ENCODE data around the gene P2RX1. TPM values are rescaled to one million over a fixed set of nuclear protein-coding genes. Genes with fewer than 3 reads are reported as not detected.

Gene P2RX1
- total RNA-seq, 2 donors from 2014 or later: 39.2 to 45.4 TPM

GRCh38 chr17:3870871-3871306, 45.4 kb downstream of the P2RX1 start:
- ATAC-seq: peak; percentile 39
- H3K4me3 ChIP-seq: no peak overlapping the region
- peak in 1 of 4 donors; percentile 32 for DNase-seq
- intact Hi-C loops (cut with DNase I): no loop called here
- H3K27me3 ChIP-seq: no peaks in the 10 kb centered on the region
- no peak for TF ChIP-seq POLR2A (IDR thresholded peaks at IDR 0.05)
- TF ChIP-seq CTCF (IDR thresholded peaks at IDR 0.05): no peak
- no peaks in the 10 kb centered on the region for H3K4me1 ChIP-seq
- H3K27ac ChIP-seq: no peak overlapping the region
- H3K9me3 ChIP-seq: no peaks in the 10 kb centered on the region
- WGBS, 2 donors: 50 to 65% methylated on average over 10 to 11 of the region's 11 CpGs
- peaks cover 0 to 2% of the 10 kb centered on the region in 2 donors for H3K36me3 ChIP-seq (replicated peaks in 1 of 2; ENCODE audit: insufficient read depth in 1 of 2, low read depth in 2 of 2)

DNA sequence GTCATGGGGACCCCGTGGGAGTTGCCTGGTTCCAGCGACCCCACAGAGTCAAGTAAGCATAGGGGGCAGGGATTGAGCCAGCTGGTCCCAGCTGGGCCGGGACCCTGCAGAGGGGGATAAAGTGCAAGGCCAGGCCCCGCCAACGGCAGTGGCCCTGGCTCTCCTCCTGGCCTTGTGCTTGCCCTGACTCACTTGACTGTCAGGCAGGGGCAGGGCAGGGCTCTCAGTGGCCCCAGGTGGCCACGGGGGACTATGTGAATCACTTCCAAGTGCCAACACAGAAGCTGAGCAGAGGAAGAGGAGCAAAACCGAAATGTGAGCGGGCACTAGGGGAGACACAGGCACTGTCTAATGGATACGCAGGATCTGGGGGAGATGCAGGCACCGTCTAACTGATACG, 48.7 kb downstream of the P2RX1 start:
- 70 to 80% methylated on average over 11 of the region's 11 CpGs for WGBS, 2 donors
- no peak for ATAC-seq
- TF ChIP-seq CTCF (IDR thresholded peaks at IDR 0.05): no peak
- TF ChIP-seq POLR2A (IDR thresholded peaks at IDR 0.05): no peak
- Histone ChIP-seq H3K4me3 (no peak overlapping the region), H3K36me3 (replicated peaks in 1 of 2; ENCODE audit: insufficient read depth in 1 of 2, low read depth in 2 of 2) (peaks cover 0 to 2% of the 10 kb centered on the region in 2 donors), H3K4me1 (no peaks in the 10 kb centered on the region), H3K9me3 (no peaks in the 10 kb centered on the region), H3K27me3 (no peaks in the 10 kb centered on the region), H3K27ac (no peak overlapping the region)
- DNase-seq: no peak
- intact Hi-C loops (cut with DNase I): no loop called here

DNA sequence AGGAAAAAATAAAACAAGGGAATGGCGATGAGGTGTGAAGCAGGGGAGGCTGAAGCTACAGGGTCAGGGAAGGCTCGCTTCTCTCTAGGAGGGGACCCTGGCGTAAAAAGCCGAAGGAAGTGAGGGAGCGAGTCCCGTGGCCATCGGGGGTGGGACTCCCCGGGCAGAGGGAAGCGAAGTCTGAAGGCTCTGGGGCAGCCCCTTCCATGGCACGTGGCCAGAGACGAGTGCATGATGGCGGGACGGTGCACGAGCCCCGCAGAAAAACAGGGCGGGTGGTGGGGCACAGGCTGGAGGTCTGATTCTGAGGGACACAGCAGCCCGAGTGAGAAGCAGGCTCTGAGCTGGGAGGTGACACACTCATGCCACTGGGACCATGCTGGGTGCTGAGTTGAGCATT, 49.2 kb downstream of the P2RX1 start:
- H3K4me3 ChIP-seq: no peak overlapping the region
- H3K9me3 ChIP-seq: no peaks in the 10 kb centered on the region
- H3K4me1 ChIP-seq: no peaks in the 10 kb centered on the region
- H3K27ac ChIP-seq: no peak overlapping the region
- no peak for ATAC-seq
- intact Hi-C loops (cut with DNase I): no loop called here
- H3K27me3 ChIP-seq: no peaks in the 10 kb centered on the region
- H3K36me3 ChIP-seq (replicated peaks in 1 of 2; ENCODE audit: insufficient read depth in 1 of 2, low read depth in 2 of 2): peaks cover 0 to under 1% of the 10 kb centered on the region in 2 donors
- no peak for DNase-seq
- 80 to 83% methylated on average over 17 of the region's 17 CpGs for WGBS, 2 donors
- no peak for TF ChIP-seq CTCF (IDR thresholded peaks at IDR 0.05)
- no peak for TF ChIP-seq POLR2A (IDR thresholded peaks at IDR 0.05)

- intact Hi-C loops (cut with DNase I): no loop called here
- no peaks in the 10 kb centered on the region for H3K4me1 ChIP-seq
- no peak for TF ChIP-seq POLR2A (IDR thresholded peaks at IDR 0.05)
- no peak for TF ChIP-seq CTCF (IDR thresholded peaks at IDR 0.05)
- ATAC-seq: no peak
- H3K27ac ChIP-seq: no peak overlapping the region
- WGBS, 2 donors: 90 to 91% methylated on average over 12 to 17 of the region's 21 CpGs
- DNase-seq: no peak
- no peaks in the 10 kb centered on the region for H3K9me3 ChIP-seq
- no peaks in the 10 kb centered on the region for H3K36me3 ChIP-seq (replicated peaks in 1 of 2; ENCODE audit: insufficient read depth in 1 of 2, low read depth in 2 of 2)
- no peaks in the 10 kb centered on the region for H3K27me3 ChIP-seq
- no peak overlapping the region for H3K4me3 ChIP-seq
Measured at GRCh38 chr17:3866276-3866675, 50.0 kb downstream of the P2RX1 start.

DNA sequence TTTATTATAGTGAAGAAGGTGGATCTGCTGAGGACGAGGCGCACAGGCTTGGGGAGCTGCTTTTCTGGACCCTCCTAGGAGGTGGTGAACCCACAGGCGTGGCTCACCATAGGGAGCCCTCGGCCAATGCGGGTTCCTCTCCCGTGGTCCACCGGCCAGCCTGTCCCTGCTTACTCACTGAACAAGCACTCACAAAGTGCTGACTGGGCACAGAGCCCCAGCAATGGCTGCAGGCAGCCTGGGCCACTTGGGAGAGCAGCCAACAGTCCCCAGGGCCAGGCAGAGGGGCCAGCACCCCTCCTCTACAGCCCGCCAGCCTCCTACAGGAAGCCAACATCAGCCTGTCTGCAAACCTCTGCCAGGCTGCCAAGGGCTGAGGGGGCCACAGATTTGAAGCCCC, 51.1 kb downstream of the P2RX1 start:
- H3K27me3 ChIP-seq: no peaks in the 10 kb centered on the region
- DNase-seq: peak in 3 of 4 donors; percentile 40 to 49 (median 43)
- 66% methylated on average over 8 of the region's 8 CpGs; no CpG with 5 or more reads in 1 of the 2 donors for WGBS, 2 donors
- TF ChIP-seq CTCF (IDR thresholded peaks at IDR 0.05): no peak
- no peak for TF ChIP-seq POLR2A (IDR thresholded peaks at IDR 0.05)
- no peak overlapping the region for H3K27ac ChIP-seq
- intact Hi-C loops (cut with DNase I): no loop called here
- H3K4me3 ChIP-seq: no peak overlapping the region
- peaks cover 0 to 2% of the 10 kb centered on the region in 2 donors for H3K36me3 ChIP-seq (replicated peaks in 1 of 2; ENCODE audit: insufficient read depth in 1 of 2, low read depth in 2 of 2)
- H3K9me3 ChIP-seq: no peaks in the 10 kb centered on the region
- H3K4me1 ChIP-seq: no peaks in the 10 kb centered on the region
- ATAC-seq: no peak

Data from body of pancreas (tissue), 4 donors.